Activated naive CD4-positive, alpha-beta T cell treated with anti-CD3 and anti-CD28 coated beads, Interleukin-2, amount 10 ng/mL, durations not matched to agents 7 days and 5 days (primary cell): ENCODE results near the gene MTARC2.

ENCODE experiments used
- CTCF ChIA-PET: fragments of 350-600 bp; sonication (Branson Sonifier 250); formaldehyde crosslinking; loops from one replicate; lab custom pipeline; 2021; ENCODE audit warnings: antibody characterized with exemption; lab: Charles Lee
- DNase-seq: peaks from one replicate; pipeline ENCODE4 v3.0.0-alpha.2; 2020
- H3K27ac Mint-ChIP-seq: one replicate; pipeline ENCODE4 v1.8.0; 2021; ENCODE audit warnings: mild to moderate bottlenecking, moderate library complexity, mixed read lengths
- H3K27me3 Mint-ChIP-seq: one replicate; pipeline ENCODE4 v1.8.0; 2021; ENCODE audit warnings: mild to moderate bottlenecking, mixed read lengths
- H3K36me3 Mint-ChIP-seq: one replicate; pipeline ENCODE4 v1.8.0; 2021; ENCODE audit warnings: mixed read lengths
- H3K4me1 Mint-ChIP-seq: one replicate; pipeline ENCODE4 v1.8.0; 2021; ENCODE audit warnings: mixed read lengths
- H3K4me3 Mint-ChIP-seq: one replicate; pipeline ENCODE4 v1.8.0; 2021; ENCODE audit warnings: mild to moderate bottlenecking, moderate library complexity, mixed read lengths
- H3K9me3 Mint-ChIP-seq: one replicate; pipeline ENCODE4 v1.8.0; 2021; ENCODE audit warnings: mixed read lengths

The MTARC2 gene

DNA sequence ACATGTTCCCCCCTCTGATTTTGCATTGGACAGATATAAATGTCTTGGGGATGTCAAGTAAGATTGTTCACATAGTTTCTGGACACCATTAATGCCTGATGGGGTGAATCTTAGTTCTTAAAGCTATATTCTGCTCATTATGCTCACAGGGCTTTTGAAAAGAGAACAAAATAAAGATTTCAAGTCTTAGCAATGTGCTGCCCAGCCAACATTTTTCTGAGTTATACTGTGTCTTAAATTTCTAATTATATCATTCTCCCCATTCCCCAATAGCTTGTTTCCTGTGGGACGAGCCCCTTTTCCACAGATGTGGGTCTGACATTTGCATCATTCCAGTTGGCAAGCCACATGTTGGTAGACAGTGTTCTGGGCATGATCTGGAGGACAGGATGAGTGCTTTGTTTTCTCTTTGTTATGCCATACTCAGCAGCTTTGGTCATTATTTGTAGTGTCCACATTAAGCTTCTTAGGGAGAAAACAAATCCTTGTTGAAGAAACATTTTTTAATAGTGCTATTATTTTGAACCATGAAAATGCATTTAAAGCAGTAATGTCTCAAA lies 71.4 kb downstream of the MTARC2 start:
- Mint-ChIP-seq H3K4me1 (no peaks in the 10 kb centered on the region), H3K9me3 (no peaks in the 10 kb centered on the region), H3K4me3 (no peak overlapping the region), H3K27ac (no peak overlapping the region), H3K27me3 (peaks cover 8% of the 10 kb centered on the region), H3K36me3 (no peaks in the 10 kb centered on the region)
- CTCF ChIA-PET, result interaction anchor here (1.0 kb wide), 1 partner anchor 10 kb away, joined by 3 read pairs; no protein-coding TSS in a partner anchor
- no peak for DNase-seq

DNA sequence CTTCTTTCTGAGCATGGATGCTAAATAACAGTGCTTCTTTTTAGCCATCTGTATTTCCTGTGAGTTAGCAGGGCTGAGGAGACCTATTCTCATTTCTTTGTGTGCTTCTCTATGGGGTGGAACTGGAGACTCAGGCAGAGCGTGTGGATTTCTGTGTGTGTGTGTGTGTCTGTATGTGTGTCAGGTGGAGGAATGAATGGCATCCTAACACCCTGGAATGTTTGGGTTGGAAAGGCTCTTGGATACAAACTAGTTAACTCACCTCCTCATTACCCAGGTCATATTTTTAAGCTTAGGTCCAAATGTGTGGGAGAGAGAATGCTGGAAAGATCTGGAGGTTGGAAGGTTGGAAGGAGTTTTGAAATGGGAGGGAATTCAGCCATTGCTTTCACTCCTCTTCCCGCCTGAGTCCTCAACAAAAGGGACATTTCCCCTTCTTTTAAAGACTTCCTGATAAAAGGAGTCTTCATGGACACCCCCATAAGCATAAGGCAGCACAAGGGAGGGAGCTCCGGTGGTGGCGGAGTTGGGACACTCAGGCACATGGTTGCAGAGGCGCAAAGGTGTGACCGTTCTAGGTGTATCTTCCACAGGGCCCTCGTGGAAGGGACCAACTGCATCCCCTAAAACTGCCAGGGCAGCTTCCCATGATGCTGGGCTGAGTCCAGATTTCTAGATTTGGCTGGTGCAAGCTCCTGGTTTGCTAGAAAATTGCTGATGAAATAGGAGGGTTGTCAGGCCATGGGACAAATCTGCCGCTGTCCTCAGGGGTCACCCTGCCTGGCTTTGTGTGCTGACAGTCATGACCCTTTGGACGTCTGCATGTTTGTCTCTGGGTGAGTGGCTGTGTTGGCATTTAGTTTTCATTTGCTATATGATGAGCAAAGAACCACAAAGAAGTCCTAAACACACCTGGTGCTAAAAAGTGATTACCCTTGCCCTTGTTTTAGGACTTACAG lies 76.2 kb downstream of the MTARC2 start:
- Mint-ChIP-seq H3K9me3 (no peaks in the 10 kb centered on the region), H3K27me3 (peaks cover 4% of the 10 kb centered on the region), H3K36me3 (no peaks in the 10 kb centered on the region), H3K4me3 (no peak overlapping the region), H3K27ac (no peak overlapping the region), H3K4me1 (no peaks in the 10 kb centered on the region)
- DNase-seq, result no peak
- CTCF ChIA-PET, result interaction anchor here (1.3 kb wide), 1 partner anchor 17 kb away, joined by 3 read pairs; no protein-coding TSS in a partner anchor

DNA sequence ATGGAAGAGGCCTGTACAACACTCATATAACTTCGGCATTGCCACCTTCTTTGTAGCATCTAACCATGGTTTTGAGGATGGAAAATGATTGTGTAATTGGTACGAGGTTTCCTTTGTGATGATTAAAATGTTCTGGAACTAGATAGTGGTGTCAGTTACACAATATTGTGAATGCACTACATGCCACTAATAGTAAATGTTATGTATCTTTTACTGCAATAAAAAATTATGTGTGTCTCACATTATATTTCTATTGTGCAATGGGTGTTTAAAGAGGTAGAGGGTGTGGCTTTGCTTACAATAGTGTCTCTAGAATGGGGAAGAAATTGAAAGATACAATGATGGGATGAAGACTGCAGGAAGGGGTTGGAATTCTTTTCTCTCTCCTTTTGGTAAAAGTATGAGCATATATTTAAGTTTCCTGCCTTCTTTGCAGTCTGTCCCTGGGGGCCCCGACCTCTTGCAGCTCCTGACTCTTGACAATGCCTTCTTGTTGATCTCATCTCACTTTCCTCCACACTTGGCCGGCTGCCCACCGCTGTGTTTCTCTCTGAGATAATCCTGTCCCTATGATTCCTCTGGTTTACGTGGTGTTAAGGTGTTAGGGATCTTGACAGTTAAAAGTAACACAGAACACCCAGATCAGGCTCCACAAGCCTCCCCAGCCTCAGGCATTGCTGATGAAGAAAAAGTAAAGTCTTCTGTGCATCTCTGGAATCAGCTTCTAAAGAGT lies 77.9 kb downstream of the MTARC2 start:
- no peaks in the 10 kb centered on the region for H3K36me3 Mint-ChIP-seq
- peaks cover 4% of the 10 kb centered on the region for H3K27me3 Mint-ChIP-seq
- no peak for DNase-seq
- H3K4me3 Mint-ChIP-seq, result no peak overlapping the region
- no peaks in the 10 kb centered on the region for H3K4me1 Mint-ChIP-seq
- CTCF ChIA-PET, result interaction anchor here (0.6 kb wide), 1 partner anchor 605 kb away, joined by 3 read pairs; no protein-coding TSS in a partner anchor
- no peak overlapping the region for H3K27ac Mint-ChIP-seq
- no peaks in the 10 kb centered on the region for H3K9me3 Mint-ChIP-seq

DNA sequence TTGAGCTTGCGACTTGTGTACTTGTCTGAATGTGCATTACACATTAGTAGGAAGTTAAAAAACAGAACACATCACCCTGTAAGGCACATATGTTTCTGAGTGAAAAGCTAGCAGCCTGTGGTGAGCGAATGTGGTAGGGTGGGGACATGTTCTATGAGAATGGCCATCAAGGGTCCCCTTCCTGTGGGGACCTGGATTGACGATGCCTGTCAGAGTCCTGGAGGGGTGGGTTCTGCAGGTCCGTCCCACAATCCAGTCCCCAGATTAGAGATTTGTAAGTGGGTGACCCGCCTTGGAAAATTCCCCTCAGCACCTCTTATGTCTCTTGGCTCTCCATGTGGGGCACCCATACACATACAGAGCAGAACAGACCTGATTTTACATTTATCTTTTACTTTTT lies 78.6 kb downstream of the MTARC2 start:
- H3K4me3 Mint-ChIP-seq, result no peak overlapping the region
- CTCF ChIA-PET, result no interaction called here
- no peaks in the 10 kb centered on the region for H3K9me3 Mint-ChIP-seq
- H3K4me1 Mint-ChIP-seq, result no peaks in the 10 kb centered on the region
- DNase-seq, result no peak
- H3K36me3 Mint-ChIP-seq, result no peaks in the 10 kb centered on the region
- H3K27me3 Mint-ChIP-seq, result peaks cover 4% of the 10 kb centered on the region
- H3K27ac Mint-ChIP-seq, result no peak overlapping the region

DNA sequence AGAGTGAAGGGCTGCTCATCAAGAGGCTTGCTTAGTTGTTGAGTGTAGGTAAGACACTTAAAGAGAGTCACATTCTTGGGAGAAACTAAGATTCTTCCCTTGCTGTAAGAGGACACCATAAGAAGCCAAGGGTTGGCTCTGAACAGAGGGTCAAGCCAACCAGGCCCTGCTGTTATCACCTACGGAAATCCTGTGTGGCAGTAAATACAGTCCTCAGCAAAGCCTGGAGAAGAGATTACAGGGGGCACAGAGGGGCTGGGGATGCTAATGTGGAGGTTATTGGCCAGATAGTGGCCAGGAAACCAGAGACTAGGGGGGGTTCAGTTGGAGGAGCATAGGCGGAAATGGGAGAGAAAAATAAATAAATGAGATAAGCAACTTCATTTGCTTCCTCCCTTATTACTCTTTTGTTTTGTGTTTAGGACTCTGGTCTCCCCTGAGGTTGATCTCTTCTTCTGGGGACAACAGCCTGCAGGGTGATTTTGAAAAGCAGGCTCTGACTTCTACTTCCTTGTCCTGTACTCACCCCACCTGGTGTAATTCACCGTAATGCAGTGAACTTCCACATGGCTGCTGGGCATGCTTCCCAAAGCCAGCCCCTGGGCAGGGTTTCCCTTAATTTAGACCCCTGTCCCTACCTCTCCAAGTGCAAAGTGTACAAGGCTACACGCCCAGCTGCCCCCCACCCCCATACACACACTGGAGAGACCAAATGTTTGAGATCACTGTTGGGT lies 79.5 kb downstream of the MTARC2 start:
- Mint-ChIP-seq H3K4me1 (no peaks in the 10 kb centered on the region), H3K9me3 (no peaks in the 10 kb centered on the region), H3K36me3 (no peaks in the 10 kb centered on the region), H3K27me3 (peaks cover 4% of the 10 kb centered on the region), H3K27ac (no peak overlapping the region), H3K4me3 (no peak overlapping the region)
- DNase-seq, result no peak
- CTCF ChIA-PET, result interaction anchor here (0.5 kb wide), 1 partner anchor 272 kb away, joined by 3 read pairs; no protein-coding TSS in a partner anchor

DNA sequence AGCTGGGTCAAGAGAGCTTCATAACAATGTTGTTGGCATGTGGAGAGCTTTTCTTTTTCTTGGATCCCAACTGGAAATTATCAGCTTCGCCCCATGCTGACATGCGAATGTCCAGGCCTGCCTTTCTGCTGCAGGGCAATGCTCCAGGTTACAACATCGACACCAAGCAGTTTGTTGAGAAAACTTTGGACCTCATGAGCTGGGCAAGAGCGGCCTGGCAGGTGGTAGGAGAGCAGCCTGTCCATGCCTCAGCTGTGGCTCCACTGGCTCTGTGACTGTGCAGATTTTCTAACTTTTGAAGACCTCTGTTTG lies 80.0 kb downstream of the MTARC2 start:
- Mint-ChIP-seq H3K36me3 (no peaks in the 10 kb centered on the region), H3K27me3 (peaks cover 4% of the 10 kb centered on the region), H3K4me1 (no peaks in the 10 kb centered on the region), H3K4me3 (no peak overlapping the region), H3K9me3 (no peaks in the 10 kb centered on the region), H3K27ac (no peak overlapping the region)
- no peak for DNase-seq
- CTCF ChIA-PET, result interaction anchor here (0.5 kb wide), 1 partner anchor 272 kb away, joined by 3 read pairs; no protein-coding TSS in a partner anchor

DNA sequence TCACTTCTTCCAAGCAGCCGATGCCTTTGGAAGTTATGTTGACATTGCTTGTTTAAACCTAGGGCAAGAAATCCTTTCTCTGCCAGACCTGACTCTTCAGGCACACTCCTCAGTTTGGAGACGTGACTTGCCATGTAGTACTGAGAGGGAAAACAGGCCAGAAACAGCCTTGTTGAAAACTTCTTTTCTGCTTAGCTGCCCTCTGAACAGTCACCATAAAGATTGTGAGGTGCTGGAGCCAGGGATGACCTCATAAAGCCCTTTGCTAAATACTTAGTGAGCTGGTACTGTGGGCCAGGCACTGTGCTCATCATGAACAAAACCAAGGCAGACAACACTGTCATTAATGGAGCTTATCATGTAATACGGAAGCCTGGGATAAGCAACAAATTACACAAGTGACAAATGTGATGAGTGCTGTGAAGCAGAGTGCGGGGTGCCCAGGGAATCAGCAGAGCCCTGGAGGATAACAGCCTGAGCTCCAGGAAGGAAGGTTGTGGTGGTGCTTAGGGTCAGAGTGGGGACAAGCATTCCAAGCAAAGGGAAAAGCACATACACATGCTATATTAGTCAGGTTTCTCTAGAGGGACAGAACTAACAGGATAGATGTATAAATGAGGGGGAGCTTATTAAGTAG lies 80.9 kb downstream of the MTARC2 start:
- H3K9me3 Mint-ChIP-seq, result no peaks in the 10 kb centered on the region
- DNase-seq, result no peak
- H3K4me3 Mint-ChIP-seq, result no peak overlapping the region
- H3K36me3 Mint-ChIP-seq, result no peaks in the 10 kb centered on the region
- H3K27me3 Mint-ChIP-seq, result no peaks in the 10 kb centered on the region
- H3K27ac Mint-ChIP-seq, result no peak overlapping the region
- CTCF ChIA-PET, result no interaction called here
- H3K4me1 Mint-ChIP-seq, result no peaks in the 10 kb centered on the region

DNA sequence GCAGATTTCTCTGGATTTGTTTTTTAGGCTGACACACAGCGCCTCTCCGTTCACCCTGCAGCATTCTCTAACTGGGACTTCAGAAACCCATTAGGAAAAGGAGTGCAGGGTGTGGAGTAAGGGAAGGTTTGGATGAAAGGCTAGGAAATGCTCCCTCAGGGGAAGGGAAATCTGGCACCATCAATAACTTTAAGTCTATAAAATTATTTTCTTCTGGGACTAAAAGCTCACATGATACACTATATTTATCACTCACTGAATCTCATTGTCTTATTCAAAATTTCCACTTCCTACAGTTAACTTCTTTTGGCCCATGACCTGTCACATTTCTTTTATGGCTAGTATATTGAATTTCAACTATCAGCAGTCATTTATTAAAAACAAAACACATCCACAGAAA lies 85.3 kb downstream of the MTARC2 start:
- Mint-ChIP-seq H3K27ac (no peak overlapping the region), H3K4me1 (no peaks in the 10 kb centered on the region), H3K9me3 (no peaks in the 10 kb centered on the region), H3K27me3 (no peaks in the 10 kb centered on the region), H3K36me3 (no peaks in the 10 kb centered on the region), H3K4me3 (no peak overlapping the region)
- CTCF ChIA-PET, result no interaction called here
- DNase-seq, result no peak
